ENCODE results near the gene APBA2. TPM values are rescaled to one million over a fixed set of nuclear protein-coding genes. Genes with fewer than 3 reads are reported as not detected.

APBA2 gene
- total RNA-seq, 4 donors from 2014 or later = 5.4 to 15.3 (median 10.4) TPM

GRCh38 chr15:29066310-29066709, 180.5 kb downstream of the APBA2 start:
- Histone ChIP-seq H3K27ac (replicated peaks in 1 of 4) (no peak overlapping the region), H3K4me3 (no peak overlapping the region), H3K4me1 (no peaks in the 10 kb centered on the region), H3K27me3 (no peaks in the 10 kb centered on the region), H3K9me3 (peaks cover 0 to 7% (median 0%) of the 10 kb centered on the region in 4 donors), H3K36me3 (no peaks in the 10 kb centered on the region)
- WGBS = 93% methylated on average over 5 of the region's 5 CpGs
- intact Hi-C loops (cut with DNase I) = no loop called here
- TF ChIP-seq POLR2A (IDR thresholded peaks at IDR 0.05; ENCODE audit: low read depth) (no peak), CTCF (IDR thresholded peaks at IDR 0.05) (no peak)
- no peak for DNase-seq (ENCODE audit: extremely low spot score)

- H3K4me3 ChIP-seq = no peak overlapping the region
- H3K9me3 ChIP-seq = peaks cover 0 to 7% (median 0%) of the 10 kb centered on the region in 4 donors
- TF ChIP-seq EP300 (IDR thresholded peaks at IDR 0.05) (no peak), CTCF (IDR thresholded peaks at IDR 0.05) (no peak), POLR2AphosphoS5 (IDR thresholded peaks at IDR 0.05) (no peak), POLR2A (IDR thresholded peaks at IDR 0.05; ENCODE audit: low read depth) (no peak)
- no peaks in the 10 kb centered on the region for H3K27me3 ChIP-seq
- H3K4me1 ChIP-seq = no peaks in the 10 kb centered on the region
- no peaks in the 10 kb centered on the region for H3K36me3 ChIP-seq
- no peak for DNase-seq (ENCODE audit: extremely low spot score)
- H3K27ac ChIP-seq (replicated peaks in 1 of 4) = no peak overlapping the region
- intact Hi-C loops (cut with DNase I) = no loop called here
- 76% methylated on average over 2 of the region's 2 CpGs for WGBS
Measured at GRCh38 chr15:29066838-29067237, 181.1 kb downstream of the APBA2 start.

GRCh38 chr15:29067949-29068348, 182.2 kb downstream of the APBA2 start:
- DNase-seq (ENCODE audit: extremely low spot score) = no peak
- H3K9me3 ChIP-seq = peaks cover 0 to 7% (median 0%) of the 10 kb centered on the region in 4 donors
- H3K27ac ChIP-seq (replicated peaks in 1 of 4) = no peak overlapping the region
- intact Hi-C loops (cut with DNase I) = no loop called here
- H3K36me3 ChIP-seq = no peaks in the 10 kb centered on the region
- no peak for TF ChIP-seq POLR2A (IDR thresholded peaks at IDR 0.05; ENCODE audit: low read depth)
- no peak for TF ChIP-seq CTCF (IDR thresholded peaks at IDR 0.05)
- no peak for TF ChIP-seq POLR2AphosphoS5 (IDR thresholded peaks at IDR 0.05)
- no peak for TF ChIP-seq EP300 (IDR thresholded peaks at IDR 0.05)
- no peak overlapping the region for H3K4me3 ChIP-seq
- no peaks in the 10 kb centered on the region for H3K4me1 ChIP-seq
- WGBS = 80% methylated on average over 5 of the region's 7 CpGs
- no peaks in the 10 kb centered on the region for H3K27me3 ChIP-seq

GRCh38 chr15:29070471-29071231, 184.9 kb downstream of the APBA2 start:
- Histone ChIP-seq H3K4me3 (no peak overlapping the region), H3K9me3 (peaks cover 0 to 7% (median 0%) of the 10 kb centered on the region in 4 donors), H3K27me3 (no peaks in the 10 kb centered on the region), H3K36me3 (no peaks in the 10 kb centered on the region), H3K4me1 (no peaks in the 10 kb centered on the region), H3K27ac (replicated peaks in 1 of 4) (no peak overlapping the region)
- intact Hi-C loops (cut with DNase I) = no loop called here
- WGBS = 72% methylated on average over 17 of the region's 17 CpGs
- TF ChIP-seq CTCF (IDR thresholded peaks at IDR 0.05) (no peak), POLR2AphosphoS5 (IDR thresholded peaks at IDR 0.05) (no peak), POLR2A (IDR thresholded peaks at IDR 0.05; ENCODE audit: low read depth) (no peak)
- no peak for DNase-seq (ENCODE audit: extremely low spot score)
